NB4 (cell line): ENCODE results near the gene GALM.

Source experiments
- POLR2A ChIP-seq: IDR thresholded peaks from 2 replicates; pipeline ENCODE4 v1.6.1; 2011; ENCODE audit warnings: mild to moderate bottlenecking; ENCODE audit not compliant: insufficient read length; ENCODE audit errors: extremely low read depth
- TF ChIP-seq, protein P1 (sequence below): IDR thresholded peaks from one replicate; pipeline ENCODE4 v1.5.1; 2012; ENCODE audit warnings: low read depth, low read length
- TF ChIP-seq, protein P2 (sequence below): IDR thresholded peaks from 2 replicates; pipeline ENCODE4 v1.6.1; 2011; ENCODE audit warnings: low read depth, low read length

DNA sequence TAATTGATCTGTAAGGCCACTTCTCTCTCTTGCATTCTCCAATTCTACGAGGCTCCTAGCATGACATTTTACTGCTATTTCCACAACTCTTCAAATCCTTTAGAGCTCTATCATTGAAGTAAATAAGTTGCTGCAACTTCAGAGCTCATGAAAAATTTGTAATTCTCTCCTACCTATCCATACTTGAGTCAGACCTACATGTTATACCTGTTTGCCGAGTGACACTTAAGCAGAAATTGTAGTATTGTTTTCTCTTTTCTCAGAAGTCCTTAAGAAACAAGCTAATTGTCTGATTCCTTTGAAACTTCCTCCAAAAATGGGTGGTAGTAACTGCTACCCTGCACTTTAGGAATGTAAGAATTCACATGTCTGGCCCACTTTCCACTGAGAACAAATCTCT lies 26.1 kb downstream of the GALM start:
- TF ChIP-seq POLR2A: no peak
- TF ChIP-seq, protein P1, sequence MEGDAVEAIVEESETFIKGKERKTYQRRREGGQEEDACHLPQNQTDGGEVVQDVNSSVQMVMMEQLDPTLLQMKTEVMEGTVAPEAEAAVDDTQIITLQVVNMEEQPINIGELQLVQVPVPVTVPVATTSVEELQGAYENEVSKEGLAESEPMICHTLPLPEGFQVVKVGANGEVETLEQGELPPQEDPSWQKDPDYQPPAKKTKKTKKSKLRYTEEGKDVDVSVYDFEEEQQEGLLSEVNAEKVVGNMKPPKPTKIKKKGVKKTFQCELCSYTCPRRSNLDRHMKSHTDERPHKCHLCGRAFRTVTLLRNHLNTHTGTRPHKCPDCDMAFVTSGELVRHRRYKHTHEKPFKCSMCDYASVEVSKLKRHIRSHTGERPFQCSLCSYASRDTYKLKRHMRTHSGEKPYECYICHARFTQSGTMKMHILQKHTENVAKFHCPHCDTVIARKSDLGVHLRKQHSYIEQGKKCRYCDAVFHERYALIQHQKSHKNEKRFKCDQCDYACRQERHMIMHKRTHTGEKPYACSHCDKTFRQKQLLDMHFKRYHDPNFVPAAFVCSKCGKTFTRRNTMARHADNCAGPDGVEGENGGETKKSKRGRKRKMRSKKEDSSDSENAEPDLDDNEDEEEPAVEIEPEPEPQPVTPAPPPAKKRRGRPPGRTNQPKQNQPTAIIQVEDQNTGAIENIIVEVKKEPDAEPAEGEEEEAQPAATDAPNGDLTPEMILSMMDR: no peak
- TF ChIP-seq, protein P2, sequence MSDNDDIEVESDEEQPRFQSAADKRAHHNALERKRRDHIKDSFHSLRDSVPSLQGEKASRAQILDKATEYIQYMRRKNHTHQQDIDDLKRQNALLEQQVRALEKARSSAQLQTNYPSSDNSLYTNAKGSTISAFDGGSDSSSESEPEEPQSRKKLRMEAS: no peak
